Measurements from ENCODE around the gene NOP10. TPM values are rescaled to one million over a fixed set of nuclear protein-coding genes. Genes with fewer than 3 reads are reported as not detected.

Gene NOP10
- total RNA-seq, 2 donors from 2014 or later: 193 to 207 TPM

- no peak overlapping the region for H3K4me3 ChIP-seq (ENCODE audit: low read length)
- no peak overlapping the region for H3K27ac Mint-ChIP-seq
- no peaks in the 10 kb centered on the region for H3K9me3 Mint-ChIP-seq
- peaks cover 5% of the 10 kb centered on the region for H3K4me1 Mint-ChIP-seq
- no peaks in the 10 kb centered on the region for H3K36me3 ChIP-seq (ENCODE audit: control insufficient read depth, insufficient read depth, low read length)
- H3K9ac ChIP-seq (ENCODE audit: extremely low read depth, low read length, poor library complexity, severe bottlenecking): no peak overlapping the region
- DNase-seq: no peak
- H3K4me1 ChIP-seq (ENCODE audit: control insufficient read depth, insufficient read depth, low read length): no peaks in the 10 kb centered on the region
- WGBS, 2 experiments (ENCODE audit: insufficient coverage in 1 of 2, insufficient read length in 1 of 2): 98 to 100% methylated on average over 1 of the region's 2 CpGs
- no peak overlapping the region for H3K4me3 Mint-ChIP-seq
- H3K27ac ChIP-seq (ENCODE audit: low read depth, low read length): no peak overlapping the region
- no peaks in the 10 kb centered on the region for H3K9me3 ChIP-seq (ENCODE audit: control insufficient read depth, low read length)
- TF ChIP-seq CTCF (conservative IDR thresholded peaks at IDR 0.05): no peak
- peaks cover 3% of the 10 kb centered on the region for H3K27me3 Mint-ChIP-seq (ENCODE audit: insufficient read depth)
- no peaks in the 10 kb centered on the region for H3K27me3 ChIP-seq (ENCODE audit: control insufficient read depth, insufficient read depth, low read length, poor library complexity, severe bottlenecking)
- no peaks in the 10 kb centered on the region for H3K36me3 Mint-ChIP-seq (ENCODE audit: low read depth)
These were observed 11.1 kb downstream of the NOP10 start for GRCh38 chr15:34331809-34332208.

- 96 to 98% methylated on average over 5 of the region's 5 CpGs for WGBS, 2 experiments (ENCODE audit: insufficient coverage in 1 of 2, insufficient read length in 1 of 2)
- no peak for TF ChIP-seq CTCF (conservative IDR thresholded peaks at IDR 0.05)
- no peak overlapping the region for H3K9ac ChIP-seq (ENCODE audit: extremely low read depth, low read length, poor library complexity, severe bottlenecking)
These were observed 12.7 kb downstream of the NOP10 start for GRCh38 chr15:34330279-34330678.

GRCh38 chr15:34329006-34329405, 13.9 kb downstream of the NOP10 start:
- Histone ChIP-seq H3K27ac (ENCODE audit: low read depth, low read length) (no peak overlapping the region), H3K9ac (ENCODE audit: extremely low read depth, low read length, poor library complexity, severe bottlenecking) (no peak overlapping the region), H3K4me3 (ENCODE audit: low read length) (no peak overlapping the region), H3K4me1 (ENCODE audit: control insufficient read depth, insufficient read depth, low read length) (no peaks in the 10 kb centered on the region), H3K36me3 (ENCODE audit: control insufficient read depth, insufficient read depth, low read length) (no peaks in the 10 kb centered on the region), H3K9me3 (ENCODE audit: control insufficient read depth, low read length) (no peaks in the 10 kb centered on the region), H3K27me3 (ENCODE audit: control insufficient read depth, insufficient read depth, low read length, poor library complexity, severe bottlenecking) (no peaks in the 10 kb centered on the region)
- DNase-seq: no peak
- Mint-ChIP-seq H3K9me3 (no peaks in the 10 kb centered on the region), H3K27me3 (ENCODE audit: insufficient read depth) (no peaks in the 10 kb centered on the region), H3K4me1 (no peaks in the 10 kb centered on the region), H3K4me3 (no peak overlapping the region), H3K27ac (no peak overlapping the region), H3K36me3 (ENCODE audit: low read depth) (no peaks in the 10 kb centered on the region)
- no peak for TF ChIP-seq CTCF (conservative IDR thresholded peaks at IDR 0.05)
- 67 to 81% methylated on average over 1 to 2 of the region's 2 CpGs for WGBS, 2 experiments (ENCODE audit: insufficient coverage in 1 of 2, insufficient read length in 1 of 2)

More at GRCh38 chr15:34330279-34330678, 12.7 kb downstream of the NOP10 start:
- Histone ChIP-seq H3K4me3 (ENCODE audit: low read length) (no peak overlapping the region), H3K27ac (ENCODE audit: low read depth, low read length) (no peak overlapping the region), H3K36me3 (ENCODE audit: control insufficient read depth, insufficient read depth, low read length) (no peaks in the 10 kb centered on the region), H3K4me1 (ENCODE audit: control insufficient read depth, insufficient read depth, low read length) (no peaks in the 10 kb centered on the region), H3K27me3 (ENCODE audit: control insufficient read depth, insufficient read depth, low read length, poor library complexity, severe bottlenecking) (no peaks in the 10 kb centered on the region), H3K9me3 (ENCODE audit: control insufficient read depth, low read length) (no peaks in the 10 kb centered on the region)
- no peak overlapping the region for H3K4me3 Mint-ChIP-seq
- no peaks in the 10 kb centered on the region for H3K36me3 Mint-ChIP-seq (ENCODE audit: low read depth)
- no peak for DNase-seq
- H3K27me3 Mint-ChIP-seq (ENCODE audit: insufficient read depth): no peaks in the 10 kb centered on the region
- no peak overlapping the region for H3K27ac Mint-ChIP-seq
- no peaks in the 10 kb centered on the region for H3K4me1 Mint-ChIP-seq
- H3K9me3 Mint-ChIP-seq: no peaks in the 10 kb centered on the region

All from endodermal cell (in vitro differentiated cells).